NCI-H1694 treated with DMSO at 0.1 percent for 48 hours (cell line): ENCODE measurements around the gene USP21.
A peak's percentile ranks its signal among the peaks of the same experiment; 100 is the strongest.
"Not testable (repeated sequence)": the region's sequence is repeated elsewhere in the genome, so short reads cannot be mapped to it uniquely, and the experiment has no call there.

ENCODE experiments used
- DNase-seq: peaks from one replicate; lab custom pipeline; 2025; lab: John Stamatoyannopoulos, UW

The USP21 gene

DNA sequence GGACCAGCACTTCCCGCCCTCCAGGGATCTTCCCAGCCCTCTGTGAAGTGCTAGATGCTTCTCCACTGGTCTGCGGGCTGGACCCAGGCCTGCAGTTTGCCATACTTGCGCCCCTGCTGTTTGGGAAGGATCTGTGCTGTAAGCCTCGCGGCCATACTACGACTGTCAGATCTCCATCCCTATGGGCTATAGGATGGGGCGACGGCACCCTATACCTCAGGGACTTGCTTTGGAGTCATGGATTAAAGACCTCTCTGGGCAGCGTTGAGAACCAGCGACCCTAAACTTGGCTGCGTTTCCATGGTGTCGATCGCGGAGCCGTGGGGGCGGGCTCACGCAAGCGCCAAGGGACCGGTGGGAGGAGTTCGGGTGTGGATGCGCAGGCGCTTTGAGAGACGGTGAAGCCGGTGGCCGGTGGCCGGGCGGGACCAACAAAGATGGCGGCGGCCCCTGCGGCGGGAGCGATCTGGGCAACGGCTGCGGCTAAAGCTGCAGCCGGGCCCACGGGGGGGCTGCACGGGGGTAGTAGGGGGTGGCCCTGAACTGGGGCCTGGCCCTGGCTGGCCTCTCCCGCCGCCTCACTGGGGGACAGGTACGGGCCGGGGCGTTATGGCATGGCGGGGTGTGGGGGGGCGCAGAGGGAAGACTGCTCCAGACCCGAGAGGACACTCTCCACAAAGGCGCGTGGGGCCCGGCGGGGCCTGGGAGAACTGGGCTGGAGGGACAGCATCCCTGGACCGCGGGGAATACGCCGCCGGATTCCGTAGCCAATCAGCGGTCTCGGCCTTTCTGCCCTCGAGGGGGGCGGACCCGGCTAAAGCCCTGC lies at the start of gene USP21:
Gene USP21, plus strand, starts transcription at position 414 of the 826 bp plus-strand sequence. CDS start 1,141 bp downstream, outside the sequence.
- peak; percentile 88 for DNase-seq

DNA sequence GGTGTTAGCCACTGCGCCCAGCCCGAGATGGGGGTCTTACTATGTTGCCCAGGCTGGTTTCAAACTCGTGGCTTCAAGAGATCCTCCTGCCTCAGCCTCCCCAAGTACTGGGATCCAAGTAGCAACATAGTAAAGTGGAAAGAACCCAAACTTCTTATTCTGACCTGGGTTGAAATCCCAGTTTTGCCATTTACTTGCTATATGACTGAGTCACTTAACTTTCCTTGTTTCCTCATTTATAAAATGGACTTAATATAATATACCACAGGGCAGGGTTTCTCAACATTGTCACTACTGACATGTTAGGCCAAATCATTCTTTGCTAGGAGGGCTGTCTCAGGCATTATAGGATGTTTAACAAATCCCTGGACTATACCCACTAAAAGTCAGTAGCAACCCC lies 48.2 kb upstream of the USP21 start:
- DNase-seq, result no peak

DNA sequence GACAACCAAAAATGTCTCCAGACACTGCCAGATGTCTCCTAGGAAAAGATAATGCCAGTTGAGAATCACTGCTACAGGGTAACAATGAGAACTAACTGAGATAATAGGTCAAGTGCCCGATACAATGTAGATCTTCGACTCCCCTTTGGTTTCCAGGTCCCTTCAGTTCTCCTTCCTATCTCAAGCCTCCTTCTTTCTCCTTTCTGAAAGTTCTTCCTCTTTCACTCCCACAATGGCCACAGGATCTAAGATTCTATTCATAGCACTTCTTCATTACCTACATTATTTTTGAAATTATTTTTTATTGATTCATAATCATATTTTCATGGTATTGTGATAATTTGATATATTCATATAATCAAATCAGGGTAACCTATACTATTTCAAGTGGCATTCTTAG lies 47.8 kb upstream of the USP21 start:
- DNase-seq, result no peak

GRCh38 chr1:161113915-161114314 lies 45.4 kb upstream of the USP21 start:
- DNase-seq, result no peak

- no peak for DNase-seq
These were observed 44.7 kb upstream of the USP21 start for GRCh38 chr1:161114556-161114955.

GRCh38 chr1:161115132-161115711 lies 44.1 kb upstream of the USP21 start:
- no peak for DNase-seq

DNA sequence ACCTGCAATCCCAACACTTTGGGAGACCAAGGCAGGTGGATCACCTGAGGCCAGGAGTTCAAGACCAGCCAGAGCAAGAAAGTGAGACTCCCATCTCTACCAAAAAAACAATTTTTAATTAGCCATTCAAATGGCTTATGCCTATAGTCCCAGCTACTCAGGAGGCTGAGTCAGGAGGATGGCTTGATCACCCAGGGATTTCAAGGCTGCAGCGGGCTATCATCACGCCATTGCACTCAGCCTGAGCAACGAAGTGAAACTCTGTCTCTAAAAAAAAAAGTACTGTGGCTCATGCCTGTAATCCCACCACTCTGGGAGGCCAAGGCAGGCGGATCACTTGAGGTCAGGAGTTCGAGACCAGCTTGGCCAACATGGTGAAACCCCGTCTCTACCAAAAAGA lies 43.3 kb upstream of the USP21 start:
- not testable (repeated sequence) for DNase-seq

GRCh38 chr1:161117759-161118581 lies 41.3 kb upstream of the USP21 start, which contains the start of the genes NIT1 and PFDN2:
Gene NIT1, plus strand, starts transcription at chr1:161118105. Its CDS starts 72 bp downstream, at chr1:161118177.
Gene PFDN2, minus strand, starts transcription at chr1:161118037. Its CDS starts 11 bp downstream, at chr1:161118026.
- peak; percentile 62 for DNase-seq

DNA sequence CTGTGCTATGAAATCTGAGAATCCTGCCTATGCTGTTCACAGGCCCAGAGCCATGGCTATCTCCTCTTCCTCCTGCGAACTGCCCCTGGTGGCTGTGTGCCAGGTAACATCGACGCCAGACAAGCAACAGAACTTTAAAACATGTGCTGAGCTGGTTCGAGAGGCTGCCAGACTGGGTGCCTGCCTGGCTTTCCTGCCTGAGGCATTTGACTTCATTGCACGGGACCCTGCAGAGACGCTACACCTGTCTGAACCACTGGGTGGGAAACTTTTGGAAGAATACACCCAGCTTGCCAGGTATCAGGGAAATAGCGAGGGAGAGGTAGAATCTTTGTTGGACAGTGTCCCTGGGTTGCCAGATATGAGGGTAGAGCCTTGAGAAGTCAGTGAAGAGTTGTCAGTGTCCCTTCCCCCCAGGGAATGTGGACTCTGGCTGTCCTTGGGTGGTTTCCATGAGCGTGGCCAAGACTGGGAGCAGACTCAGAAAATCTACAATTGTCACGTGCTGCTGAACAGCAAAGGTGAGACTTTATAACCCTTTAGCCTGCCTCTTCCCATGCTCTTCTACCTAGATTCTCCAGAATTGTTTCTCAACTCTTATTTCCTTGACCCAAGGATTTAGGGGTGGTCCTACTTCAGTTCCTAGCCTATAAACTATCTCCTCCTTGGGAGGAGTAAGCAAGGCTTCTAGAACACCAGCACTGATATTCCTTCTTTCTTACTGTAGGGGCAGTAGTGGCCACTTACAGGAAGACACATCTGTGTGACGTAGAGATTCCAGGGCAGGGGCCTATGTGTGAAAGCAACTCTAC lies 40.0 kb upstream of the USP21 start:
- DNase-seq, result no peak

DNA sequence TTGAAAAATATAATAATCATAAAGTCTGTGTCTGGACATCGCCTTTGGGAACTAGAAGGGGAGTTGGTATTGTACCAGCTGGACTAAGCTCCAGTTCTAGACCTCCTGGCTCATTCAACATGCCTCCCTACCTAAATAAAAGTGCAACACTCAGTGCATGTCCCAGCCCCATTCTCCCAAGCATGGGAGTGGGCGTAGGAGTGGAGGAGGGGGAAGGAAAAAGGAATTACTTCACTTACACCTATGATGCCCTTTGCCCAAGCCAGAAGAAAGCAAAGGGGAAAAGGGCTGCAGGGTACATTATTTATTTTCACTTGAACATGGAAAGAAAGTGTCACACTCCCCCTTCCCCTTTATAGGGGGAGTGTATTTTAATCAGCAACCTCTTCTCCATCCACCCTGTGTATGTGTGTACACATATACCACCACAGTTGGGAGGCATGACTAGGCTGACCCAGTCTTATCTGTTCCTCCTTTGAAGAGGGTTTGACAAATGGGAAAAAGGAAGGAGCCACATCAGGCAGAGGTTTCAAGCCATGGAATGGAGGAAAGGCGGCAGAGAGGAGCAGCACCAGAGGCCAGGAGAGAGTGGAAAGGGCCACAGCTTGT lies 38.2 kb upstream of the USP21 start:
- DNase-seq, result no peak

DNA sequence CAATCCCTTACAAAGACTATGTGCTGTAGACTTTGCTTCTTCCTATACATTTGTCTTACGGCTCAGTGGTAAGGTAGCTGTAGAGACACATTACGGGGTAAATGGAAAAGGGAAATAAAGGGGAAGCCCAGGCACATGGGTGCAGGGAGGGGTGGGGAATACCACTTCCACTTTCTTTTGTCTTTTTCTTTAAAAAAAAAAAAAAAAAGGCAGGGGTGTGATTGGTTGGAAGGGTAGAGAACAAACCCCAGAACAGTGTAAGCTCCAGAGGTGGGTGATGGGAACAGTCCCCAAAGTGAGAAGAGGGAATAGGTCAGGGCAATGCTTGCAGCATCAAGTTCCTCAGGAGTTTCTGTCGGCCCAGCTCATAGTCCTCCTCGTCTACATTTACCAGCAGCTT lies 37.5 kb upstream of the USP21 start:
- DNase-seq, result no peak

DNA sequence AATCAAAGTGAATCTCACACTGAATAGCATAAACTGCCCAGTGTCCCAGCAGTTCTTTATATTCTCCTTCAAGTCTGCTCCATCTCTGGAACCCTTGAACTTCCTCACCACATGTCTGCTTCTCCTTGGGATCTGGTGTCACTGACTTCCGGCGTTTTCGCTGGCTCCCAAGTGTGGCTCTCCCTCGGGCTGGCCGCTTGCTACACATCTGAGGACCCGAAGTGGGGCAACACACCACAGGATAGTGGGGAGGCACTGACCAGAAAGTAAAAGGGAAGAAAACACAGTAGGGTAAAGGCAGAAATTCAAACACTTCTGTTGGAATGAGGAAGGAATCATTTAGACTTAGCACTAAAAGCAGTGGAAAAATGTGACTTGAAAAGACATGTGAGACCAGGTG lies 36.3 kb upstream of the USP21 start:
- no peak for DNase-seq

DNA sequence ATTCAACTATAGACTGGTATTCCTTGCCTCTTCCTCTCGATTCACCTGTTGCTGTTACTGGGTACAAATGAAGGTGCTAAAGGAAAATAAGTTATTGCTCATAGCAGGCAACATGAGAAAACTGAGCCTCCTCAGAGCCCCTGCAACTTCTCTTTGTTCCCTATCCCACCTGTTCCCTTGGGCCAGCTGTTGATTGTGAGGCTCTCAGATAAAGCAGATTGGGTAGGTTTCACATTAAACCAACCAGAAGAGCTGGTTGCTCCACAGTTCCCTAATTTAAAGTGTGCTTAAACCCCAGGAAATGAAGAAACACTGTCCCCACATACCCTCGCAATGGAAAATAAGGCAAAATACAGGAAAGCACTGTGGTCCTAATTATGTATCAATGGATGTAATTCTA lies 31.7 kb upstream of the USP21 start:
- peak; percentile 47 for DNase-seq

- peak; percentile 71 for DNase-seq
These were observed 30.5 kb upstream of the USP21 start for GRCh38 chr1:161128591-161129420.

GRCh38 chr1:161130266-161130665 lies 29.0 kb upstream of the USP21 start:
- DNase-seq, result peak; percentile 64

GRCh38 chr1:161131523-161132409 lies 27.5 kb upstream of the USP21 start:
- DNase-seq, result peak; percentile 49

- DNase-seq, result peak; percentile 98
These were observed 26.7 kb upstream of the USP21 start, which contains the start of gene DEDD for GRCh38 chr1:161132410-161133219. Gene DEDD, minus strand, starts transcription at chr1:161132667. Its CDS starts 8,205 bp downstream, at chr1:161124462.

GRCh38 chr1:161133220-161133740 lies 26.0 kb upstream of the USP21 start:
- DNase-seq, result no peak
